ENCODE data around the gene HOXA5. TPM values are rescaled to one million over a fixed set of nuclear protein-coding genes. Genes with fewer than 3 reads are reported as not detected.

Gene HOXA5
- total RNA-seq, 5 donors from 2014 or later (not counting 1 experiment from before 2014, with no cell fraction given) = 0.18 to 0.32 TPM; not detected in 3

DNA sequence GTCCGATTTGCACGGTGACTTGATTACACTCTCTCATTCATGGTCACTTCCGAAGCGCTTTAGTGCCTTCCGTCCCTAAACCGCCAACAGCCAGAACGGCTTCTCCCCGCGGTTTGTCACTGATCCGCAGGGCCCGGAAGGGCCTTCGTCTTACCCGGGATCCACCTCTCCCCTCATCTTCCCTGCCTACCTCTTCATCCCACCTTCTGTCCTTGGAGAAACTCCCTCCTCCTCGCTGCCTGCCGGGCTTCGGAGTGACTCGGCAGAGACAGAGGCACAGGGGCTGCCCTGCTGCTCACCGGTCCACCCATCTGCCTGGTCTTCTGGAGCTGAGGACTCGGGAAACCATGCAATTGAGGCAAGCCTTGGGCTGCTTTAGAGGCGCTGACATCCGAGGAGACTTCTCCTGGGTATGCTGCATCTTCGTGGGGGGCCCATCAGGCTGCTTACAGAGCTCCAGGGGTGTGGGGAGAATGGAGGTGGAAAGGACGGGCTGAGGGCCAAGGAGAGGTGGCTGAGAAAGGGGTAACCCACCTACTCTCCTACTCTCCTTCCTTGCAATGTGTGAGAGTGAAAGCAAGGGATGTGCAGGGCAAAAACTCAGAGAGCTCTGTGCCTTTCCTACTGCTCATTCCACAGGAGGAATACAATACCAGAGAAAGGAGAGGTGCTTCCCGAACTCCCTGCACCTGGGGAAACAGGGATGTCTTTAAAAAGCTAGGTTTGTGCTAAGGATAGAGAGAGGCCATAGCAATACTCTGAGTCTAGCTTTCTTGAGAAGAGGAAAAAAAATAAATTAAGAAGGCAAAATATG lies 42.6 kb upstream of the HOXA5 start:
- Histone ChIP-seq H3K9me3 (no peaks in the 10 kb centered on the region), H3K27ac (ENCODE audit: low read length) (no peak overlapping the region), H3K4me3 (ENCODE audit: control insufficient read depth in 1 of 2, extremely low read depth in 1 of 2, low read length in 1 of 2) (peak overlapping the region in 1 of 2 donors; percentile 52), H3K36me3 (ENCODE audit: control insufficient read depth in 2 of 2, extremely low read depth in 1 of 2, insufficient read depth in 1 of 2, low read length in 1 of 2) (no peaks in the 10 kb centered on the region), H3K4me1 (ENCODE audit: control insufficient read depth in 1 of 2, extremely low read depth in 1 of 2, insufficient read depth in 2 of 2, low read length in 2 of 2) (peaks cover 27 to 64% of the 10 kb centered on the region in 2 experiments), H3K27me3 (replicated peaks in 1 of 2; ENCODE audit: control insufficient read depth in 2 of 2, extremely low read depth in 1 of 2, insufficient read depth in 2 of 2, low read length in 1 of 2) (peaks cover 39 to 95% of the 10 kb centered on the region in 2 experiments)
- peak overlapping the region; percentile 49 to 71 (median 52) for H3K4me3 Mint-ChIP-seq
- peak overlapping the region; percentile 17 to 85 for H3K27ac Mint-ChIP-seq
- H3K4me1 Mint-ChIP-seq = peaks cover 54 to 67% (median 62%) of the 10 kb centered on the region in 3 donors
- DNase-seq (peak in 3 of 35 experiments; percentile 12 to 23 (median 20)), ATAC-seq (replicated peaks in 1 of 4) (no peak)
- no peaks in the 10 kb centered on the region for H3K36me3 Mint-ChIP-seq
- ChIA-PET CTCF (interaction anchor here (0.6 to 2.7 kb wide), 3 partner anchors 10 to 816 kb away, joined by 3 to 13 read pairs (median 3); no protein-coding TSS in a partner anchor), POLR2A (interaction anchor here in 1 of 2 donors (0.6 kb wide), 1 partner anchor 8 kb away, joined by 3 read pairs; no protein-coding TSS in a partner anchor)
- no peaks in the 10 kb centered on the region for H3K9me3 Mint-ChIP-seq
- 9% methylated on average over 18 of the region's 24 CpGs for WGBS (ENCODE audit: insufficient coverage)
- peaks cover 63 to 93% of the 10 kb centered on the region in 2 donors for H3K27me3 Mint-ChIP-seq

DNA sequence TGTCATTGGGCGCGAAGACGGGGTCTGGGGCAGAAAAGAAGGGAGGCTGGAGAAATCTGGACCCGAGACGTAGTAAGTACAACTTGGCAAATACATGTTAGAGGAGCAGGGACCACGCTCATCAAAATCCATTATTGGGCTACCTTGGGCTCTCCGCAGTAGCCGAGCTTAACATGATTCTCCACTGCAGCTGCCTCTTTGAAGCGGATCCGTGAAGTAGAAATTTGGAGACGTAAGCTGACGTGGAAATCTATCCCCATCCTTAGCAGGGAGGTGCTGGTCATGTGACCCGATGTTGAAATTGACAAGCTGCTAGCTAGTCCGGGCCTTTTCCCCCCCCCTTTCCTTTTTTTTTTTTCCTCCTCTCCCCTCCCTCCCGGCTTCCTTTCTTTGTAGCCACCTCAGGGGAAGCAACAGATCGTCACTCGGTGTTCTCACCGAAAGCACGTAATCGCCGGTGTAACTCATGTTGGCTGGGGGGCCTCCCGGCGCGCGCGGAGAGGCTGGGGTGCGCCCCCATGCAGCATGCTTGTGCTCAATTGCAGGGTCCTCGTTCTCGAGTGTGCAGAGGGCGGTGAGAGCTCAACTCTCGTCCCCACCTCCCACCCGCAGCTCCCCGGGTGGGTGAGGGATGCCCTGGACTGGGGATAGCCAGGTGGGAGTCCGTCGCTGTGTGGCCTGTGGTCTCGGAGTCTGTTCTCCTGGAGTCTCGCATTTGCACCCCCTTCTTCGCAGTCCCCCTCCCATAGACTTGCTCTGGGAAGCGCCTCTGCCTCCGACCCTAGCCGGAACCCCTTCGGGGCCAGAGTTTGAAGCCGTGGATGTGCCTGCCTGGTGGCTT lies 41.8 kb upstream of the HOXA5 start, which contains the start of gene HOXA11:
Gene HOXA11 (minus strand): TSS at position 220 of the 841 bp plus-strand sequence. CDS start 88 bp downstream, at position 132.
- 13% methylated on average over 31 of the region's 43 CpGs for WGBS (ENCODE audit: insufficient coverage)
- no peaks in the 10 kb centered on the region for H3K9me3 Mint-ChIP-seq
- CTCF ChIA-PET = interaction anchor here (0.6 to 2.7 kb wide), 3 partner anchors 11 to 46 kb away, joined by 3 to 13 read pairs (median 3); no protein-coding TSS in a partner anchor
- H3K36me3 ChIP-seq (ENCODE audit: control insufficient read depth in 2 of 2, extremely low read depth in 1 of 2, insufficient read depth in 1 of 2, low read length in 1 of 2) = no peaks in the 10 kb centered on the region
- no peaks in the 10 kb centered on the region for H3K36me3 Mint-ChIP-seq
- peak within 1 kb of the TSS; percentile 52 to 71 (median 71) for H3K4me3 Mint-ChIP-seq
- peak in 1 of 4 experiments; percentile 48 for ATAC-seq (replicated peaks in 1 of 4)
- peaks cover 27 to 65% of the 10 kb centered on the region in 2 experiments for H3K4me1 ChIP-seq (ENCODE audit: control insufficient read depth in 1 of 2, extremely low read depth in 1 of 2, insufficient read depth in 2 of 2, low read length in 2 of 2)
- no peaks in the 10 kb centered on the region for H3K9me3 ChIP-seq
- POLR2A ChIA-PET = no interaction called here
- H3K4me3 ChIP-seq (ENCODE audit: control insufficient read depth in 1 of 2, extremely low read depth in 1 of 2, low read length in 1 of 2) = peak within 1 kb of the TSS; percentile 37 to 55
- H3K4me1 Mint-ChIP-seq = peaks cover 51 to 66% (median 59%) of the 10 kb centered on the region in 3 donors
- H3K27ac Mint-ChIP-seq = peak within 1 kb of the TSS; percentile 17 to 85
- no peak within 1 kb of the TSS for H3K27ac ChIP-seq (ENCODE audit: low read length)
- peak in 5 of 35 experiments; percentile 1 to 47 (median 17) for DNase-seq
- H3K27me3 Mint-ChIP-seq = peaks cover 57 to 91% of the 10 kb centered on the region in 2 donors
- peaks cover 36 to 95% of the 10 kb centered on the region in 2 experiments for H3K27me3 ChIP-seq (replicated peaks in 1 of 2; ENCODE audit: control insufficient read depth in 2 of 2, extremely low read depth in 1 of 2, insufficient read depth in 2 of 2, low read length in 1 of 2)

DNA sequence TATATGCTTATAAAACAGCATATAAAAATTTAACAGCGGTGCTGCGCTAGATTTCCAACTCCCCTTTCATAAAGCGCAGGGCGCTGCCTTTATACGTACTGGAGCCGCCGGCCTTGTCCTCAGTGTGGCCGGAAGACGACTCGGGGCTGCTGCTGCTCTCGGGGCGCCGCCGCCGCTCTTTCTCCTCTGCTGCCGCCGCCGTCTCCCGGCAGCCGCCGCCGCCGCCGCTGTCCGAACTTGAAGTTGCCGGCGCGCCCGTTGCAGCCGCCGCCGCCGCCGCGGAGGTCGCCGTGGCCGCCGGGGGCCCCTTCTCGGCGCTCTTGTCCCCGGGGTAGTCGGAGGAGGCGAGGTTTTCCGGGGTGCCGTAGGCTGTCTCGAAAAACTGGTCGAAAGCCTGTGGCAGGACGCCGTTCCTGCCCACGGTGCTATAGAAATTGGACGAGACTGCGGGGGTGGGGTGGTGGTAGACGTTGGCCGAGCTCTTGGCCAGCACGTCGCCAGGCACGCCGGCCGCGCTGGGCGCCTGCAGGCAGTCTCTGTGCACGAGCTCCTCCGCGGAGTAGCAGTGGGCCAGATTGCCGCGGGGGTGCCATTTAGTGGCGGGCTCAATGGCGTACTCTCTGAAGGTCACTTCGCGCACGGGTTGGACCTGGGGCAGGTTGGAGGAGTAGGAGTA lies 41.0 kb upstream of the HOXA5 start:
- H3K4me1 ChIP-seq (ENCODE audit: control insufficient read depth in 1 of 2, extremely low read depth in 1 of 2, insufficient read depth in 2 of 2, low read length in 2 of 2) = peaks cover 27 to 69% of the 10 kb centered on the region in 2 experiments
- ATAC-seq (replicated peaks in 1 of 4) (peak in 3 of 4 experiments; percentile 15 to 24 (median 17)), DNase-seq (peak in 5 of 35 experiments; percentile 5 to 55 (median 20))
- H3K9me3 ChIP-seq = no peaks in the 10 kb centered on the region
- ChIA-PET CTCF (interaction anchor here in 1 of 2 donors (1.5 kb wide), 1 partner anchor 34 kb away, joined by 3 read pairs; no protein-coding TSS in a partner anchor), POLR2A (interaction anchor here in 1 of 2 donors (0.6 kb wide), 1 partner anchor 932 kb away, joined by 4 read pairs; no protein-coding TSS in a partner anchor)
- H3K27ac ChIP-seq (ENCODE audit: low read length) = no peak overlapping the region
- Mint-ChIP-seq H3K27me3 (peaks cover 55 to 89% of the 10 kb centered on the region in 2 donors), H3K4me3 (peak overlapping the region; percentile 52 to 71 (median 71)), H3K36me3 (no peaks in the 10 kb centered on the region), H3K9me3 (no peaks in the 10 kb centered on the region), H3K27ac (peak overlapping the region in 1 of 2 donors; percentile 61), H3K4me1 (peaks cover 47 to 63% (median 56%) of the 10 kb centered on the region in 3 donors)
- H3K27me3 ChIP-seq (replicated peaks in 1 of 2; ENCODE audit: control insufficient read depth in 2 of 2, extremely low read depth in 1 of 2, insufficient read depth in 2 of 2, low read length in 1 of 2) = peaks cover 32 to 95% of the 10 kb centered on the region in 2 experiments
- H3K4me3 ChIP-seq (ENCODE audit: control insufficient read depth in 1 of 2, extremely low read depth in 1 of 2, low read length in 1 of 2) = peak overlapping the region; percentile 37 to 55
- 1% methylated on average over 72 of the region's 72 CpGs for WGBS (ENCODE audit: insufficient coverage)
- no peaks in the 10 kb centered on the region for H3K36me3 ChIP-seq (ENCODE audit: control insufficient read depth in 2 of 2, extremely low read depth in 1 of 2, insufficient read depth in 1 of 2, low read length in 1 of 2)

DNA sequence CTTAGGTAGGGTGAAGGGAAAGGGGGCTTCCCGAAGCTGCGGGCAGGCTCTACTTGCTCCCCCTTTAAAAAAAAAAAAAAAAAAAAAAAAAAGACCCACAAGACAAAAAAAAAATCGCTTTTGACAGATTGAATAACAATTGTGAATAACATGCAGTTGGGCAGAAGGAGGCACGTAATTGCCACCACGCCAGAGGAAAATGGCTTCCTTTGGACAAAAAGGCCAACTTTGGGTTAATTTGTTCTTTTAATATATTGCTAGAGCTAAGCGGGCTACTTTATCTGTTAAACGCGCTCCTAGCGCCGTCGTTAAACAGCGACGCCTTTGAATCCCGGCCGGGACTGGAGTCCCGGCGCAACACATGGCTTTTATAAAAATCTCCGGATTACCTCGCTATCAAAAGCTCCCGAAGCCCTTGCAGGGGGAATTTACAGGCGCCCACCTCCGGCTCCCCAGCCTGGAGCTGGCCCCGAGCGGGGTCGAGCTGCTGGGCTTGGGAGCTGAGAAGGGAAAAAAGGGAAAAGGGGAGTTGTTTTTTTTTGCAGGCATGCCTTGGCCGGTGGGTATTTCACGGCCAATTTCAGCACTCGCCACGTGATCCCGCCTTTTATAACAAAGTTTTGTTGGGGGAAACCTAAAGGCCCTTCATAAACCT lies 40.3 kb upstream of the HOXA5 start:
- H3K4me1 Mint-ChIP-seq = peaks cover 43 to 58% (median 50%) of the 10 kb centered on the region in 3 donors
- peaks cover 58 to 89% of the 10 kb centered on the region in 2 donors for H3K27me3 Mint-ChIP-seq
- H3K4me3 ChIP-seq (ENCODE audit: control insufficient read depth in 1 of 2, extremely low read depth in 1 of 2, low read length in 1 of 2) = peak overlapping the region; percentile 11 to 55
- peaks cover 27 to 65% of the 10 kb centered on the region in 2 experiments for H3K4me1 ChIP-seq (ENCODE audit: control insufficient read depth in 1 of 2, extremely low read depth in 1 of 2, insufficient read depth in 2 of 2, low read length in 2 of 2)
- DNase-seq (peak in 3 of 35 experiments; percentile 5 to 20 (median 6)), ATAC-seq (replicated peaks in 1 of 4) (no peak)
- no peaks in the 10 kb centered on the region for H3K36me3 ChIP-seq (ENCODE audit: control insufficient read depth in 2 of 2, extremely low read depth in 1 of 2, insufficient read depth in 1 of 2, low read length in 1 of 2)
- POLR2A ChIA-PET = interaction anchor here in 1 of 2 donors (0.6 kb wide), 1 partner anchor 12 kb away, joined by 3 read pairs; no protein-coding TSS in a partner anchor
- peaks cover 31 to 95% of the 10 kb centered on the region in 2 experiments for H3K27me3 ChIP-seq (replicated peaks in 1 of 2; ENCODE audit: control insufficient read depth in 2 of 2, extremely low read depth in 1 of 2, insufficient read depth in 2 of 2, low read length in 1 of 2)
- CTCF ChIA-PET = interaction anchor here in 1 of 2 donors (0.6 to 1.5 kb wide), 2 partner anchors 33 to 886 kb away, joined by 3 to 6 read pairs; no protein-coding TSS in a partner anchor
- no peak overlapping the region for H3K27ac Mint-ChIP-seq
- peak overlapping the region; percentile 39 to 71 (median 41) for H3K4me3 Mint-ChIP-seq
- 4% methylated on average over 23 of the region's 30 CpGs for WGBS (ENCODE audit: insufficient coverage)
- H3K36me3 Mint-ChIP-seq = no peaks in the 10 kb centered on the region
- no peak overlapping the region for H3K27ac ChIP-seq (ENCODE audit: low read length)
- H3K9me3 ChIP-seq = no peaks in the 10 kb centered on the region
- H3K9me3 Mint-ChIP-seq = no peaks in the 10 kb centered on the region
